GM21576 (cell line): ENCODE measurements around the gene TSPAN1.

Experiments used
- ATAC-seq: cut with Tn5 transposase; IDR thresholded peaks from one replicate; pipeline ENCODE4 v1.9.1; 2021; ENCODE audit warnings: mild to moderate bottlenecking, moderate library complexity; ENCODE audit not compliant: unreplicated experiment

The TSPAN1 gene

GRCh38 chr1:46159516-46159915 is 15.4 kb upstream of the TSPAN1 start:
- ATAC-seq = no peak

- ATAC-seq = no peak
Measured at GRCh38 chr1:46160212-46160611, 14.7 kb upstream of the TSPAN1 start.

- ATAC-seq = no peak
Measured at GRCh38 chr1:46166521-46167462, 8.1 kb upstream of the TSPAN1 start.

GRCh38 chr1:46168477-46168876 is 6.4 kb upstream of the TSPAN1 start:
- no peak for ATAC-seq

- no peak for ATAC-seq
Measured at GRCh38 chr1:46169811-46170454, 5.0 kb upstream of the TSPAN1 start.

GRCh38 chr1:46171351-46171750 is 3.5 kb upstream of the TSPAN1 start:
- no peak for ATAC-seq

GRCh38 chr1:46171871-46172270 is 3.0 kb upstream of the TSPAN1 start:
- ATAC-seq = no peak

GRCh38 chr1:46172321-46172720 is 2.6 kb upstream of the TSPAN1 start:
- no peak for ATAC-seq

- ATAC-seq = no peak
Measured at GRCh38 chr1:46173361-46173856, 1.5 kb upstream of the TSPAN1 start.

- ATAC-seq = no peak
Measured at GRCh38 chr1:46175243-46175642, 356 bp downstream of the TSPAN1 start.

GRCh38 chr1:46176211-46176865 is 1.5 kb downstream of the TSPAN1 start, which contains the start of gene P3R3URF:
Gene P3R3URF, minus strand, starts transcription at chr1:46176488. Its CDS starts 17 bp downstream, at chr1:46176471.
- ATAC-seq = no peak

GRCh38 chr1:46179138-46180081 is 4.5 kb downstream of the TSPAN1 start:
- ATAC-seq = no peak

GRCh38 chr1:46180082-46180616 is 5.3 kb downstream of the TSPAN1 start:
- no peak for ATAC-seq

- ATAC-seq = no peak
Measured at GRCh38 chr1:46181343-46182260, 6.7 kb downstream of the TSPAN1 start.

- ATAC-seq = no peak
Measured at GRCh38 chr1:46183079-46183847, 8.4 kb downstream of the TSPAN1 start.

- peak; percentile 48 for ATAC-seq
Measured at GRCh38 chr1:46183926-46184557, 9.2 kb downstream of the TSPAN1 start.

- ATAC-seq = no peak
Measured at GRCh38 chr1:46184920-46185658, 10.2 kb downstream of the TSPAN1 start.
